Right lobe of liver (tissue), 6 donors: ENCODE data around the gene C17orf113. TPM values are rescaled to one million over a fixed set of nuclear protein-coding genes. Genes with fewer than 3 reads are reported as not detected.

Source experiments
- ATAC-seq, 4 donors: fragments of 200-7000 bp; cut with Tn5 transposase; one replicate each; pipeline ENCODE4 v1.9.1; 2020; ENCODE audit warnings: mild to moderate bottlenecking in 4 of 4, moderate library complexity in 4 of 4
- DNase-seq, 3 donors: peaks; one replicate each; pipeline ENCODE4 v3.0.0-alpha.2; 2020
- H3K27ac ChIP-seq, 3 donors: fragments of 200-600 bp; one replicate each; pipeline ENCODE4 v1.8.0; 2022
- H3K27me3 ChIP-seq, 2 donors: fragments of 200-600 bp; one replicate each; pipeline ENCODE4 v1.8.0; 2022
- H3K36me3 ChIP-seq, 4 donors: fragments of 200-600 bp; sonication (generic) in 1 of 4; one replicate each; pipeline versions ENCODE4 v1.5.1 to v1.8.0; 2017 to 2022; ENCODE audit warnings: control low read depth in 1 of 4
- H3K4me1 ChIP-seq, 4 donors: fragments of 200-600 bp; sonication (generic) in 1 of 4; one replicate each; pipeline versions ENCODE4 v1.5.1 to v1.8.0; 2017 to 2022; ENCODE audit warnings: control low read depth in 1 of 4
- H3K4me3 ChIP-seq, 3 donors: fragments of 200-600 bp; one replicate each; pipeline ENCODE4 v1.8.0; 2022
- H3K9me3 ChIP-seq, 4 donors: fragments of 200-600 bp; sonication (generic) in 1 of 4; one replicate each; pipeline versions ENCODE4 v1.5.1 to v1.8.0; 2017 to 2022; ENCODE audit warnings: control low read depth in 1 of 4
- POLR2A ChIP-seq: fragments of 450-650 bp; IDR thresholded peaks from one replicate; pipeline ENCODE4 v1.6.1; 2017; ENCODE audit warnings: antibody characterized with exemption, mild to moderate bottlenecking
- WGBS: methylation state at CpG from one replicate; pipeline ENCODE4 v1.1.6; 2018; ENCODE audit warnings: low coverage, low lambda C conversion rate; ENCODE audit not compliant: insufficient coverage; ENCODE audit errors: missing lambda C conversion rate; 5-methylcytosine and 5-hydroxymethylcytosine counted together
- intact Hi-C, 2 donors: fragments of 100-400 bp; cut with DNase I; formaldehyde crosslinking; loops; one replicate each; pipeline versions ENCODE4 v1.11.2 to v1.14.1; 2022
- total RNA-seq, 6 experiments: library from RNA; depleted of rRNA in 2 of 6; stranded (reverse); fragments of >200 nt in 2 of 6; fragmentation: NEBNext Ultra II Directional in 3 of 6; extraction: Animal tissue kit (Norgen Biotek cat#: 25700) in 3 of 6; gene quantifications; one replicate each; pipeline versions ENCODE4 v1.1.0 to v1.2.4, GENCODE V29; 2016 to 2023
- TF ChIP-seq, protein P1 (sequence below), 4 donors: fragments of 200-600 bp in 3 of 4; fragments of 450-650 bp in 1 of 4; IDR thresholded peaks; one replicate each; pipeline versions ENCODE4 v1.5.1 to v1.8.0; 2016 to 2022; ENCODE audit warnings: antibody characterized with exemption in 4 of 4, mild to moderate bottlenecking in 2 of 4
- donor health status: DM: no; HTN: yes; CAD: no.
- donor health status: DM: no; HTN: no; CAD: no.
- donor health status: DM: no; HTN: no; CAD: no.
- donor health status: DM: no; HTN: yes; CAD: no.
- donor health status: DM: no; HTN: yes; CAD: no.

Gene C17orf113
- total RNA-seq, 6 experiments from 2014 or later, result 0.06 to 0.42 (median 0.12) TPM

DNA sequence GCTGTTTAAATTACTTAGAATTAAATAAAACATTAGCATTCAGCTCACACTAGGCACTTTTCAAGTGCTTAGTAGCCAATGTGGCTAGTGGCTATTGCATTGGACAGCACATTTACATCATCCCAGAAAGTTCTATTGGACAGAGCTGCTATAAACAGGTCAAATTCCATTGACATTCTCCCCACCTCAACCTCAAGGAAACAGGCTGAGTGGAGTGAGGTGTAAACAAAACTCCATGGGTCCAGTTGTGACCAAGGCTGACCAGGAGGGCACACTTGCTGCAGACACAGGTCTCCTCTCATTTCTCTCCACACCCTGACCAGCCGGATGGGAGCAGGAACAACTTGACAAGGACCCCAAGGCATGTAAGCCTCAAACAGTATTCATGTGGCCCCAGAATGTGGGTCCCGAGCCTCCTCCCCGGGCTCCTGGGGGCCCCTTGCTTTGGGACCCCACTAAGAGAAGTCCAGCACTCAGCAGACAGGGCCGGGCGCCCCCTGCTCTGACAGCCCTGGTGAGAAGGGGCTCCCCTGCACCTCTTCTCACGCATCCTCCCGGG, 488 bp downstream of the C17orf113 start:
- H3K36me3 ChIP-seq, result no peaks in the 10 kb centered on the region
- WGBS, result no CpG with 5 or more reads among the region's 7 CpGs
- peaks cover 0 to 3% (median 0%) of the 10 kb centered on the region in 4 donors for H3K4me1 ChIP-seq
- H3K27me3 ChIP-seq, result no peaks in the 10 kb centered on the region
- peak overlapping the region; percentile 58 to 65 (median 59) for H3K4me3 ChIP-seq
- H3K9me3 ChIP-seq, result no peaks in the 10 kb centered on the region
- no peak for DNase-seq
- no peak overlapping the region for H3K27ac ChIP-seq
- ATAC-seq, result peak; percentile 27 to 56 (median 40)
- TF ChIP-seq, protein P1, sequence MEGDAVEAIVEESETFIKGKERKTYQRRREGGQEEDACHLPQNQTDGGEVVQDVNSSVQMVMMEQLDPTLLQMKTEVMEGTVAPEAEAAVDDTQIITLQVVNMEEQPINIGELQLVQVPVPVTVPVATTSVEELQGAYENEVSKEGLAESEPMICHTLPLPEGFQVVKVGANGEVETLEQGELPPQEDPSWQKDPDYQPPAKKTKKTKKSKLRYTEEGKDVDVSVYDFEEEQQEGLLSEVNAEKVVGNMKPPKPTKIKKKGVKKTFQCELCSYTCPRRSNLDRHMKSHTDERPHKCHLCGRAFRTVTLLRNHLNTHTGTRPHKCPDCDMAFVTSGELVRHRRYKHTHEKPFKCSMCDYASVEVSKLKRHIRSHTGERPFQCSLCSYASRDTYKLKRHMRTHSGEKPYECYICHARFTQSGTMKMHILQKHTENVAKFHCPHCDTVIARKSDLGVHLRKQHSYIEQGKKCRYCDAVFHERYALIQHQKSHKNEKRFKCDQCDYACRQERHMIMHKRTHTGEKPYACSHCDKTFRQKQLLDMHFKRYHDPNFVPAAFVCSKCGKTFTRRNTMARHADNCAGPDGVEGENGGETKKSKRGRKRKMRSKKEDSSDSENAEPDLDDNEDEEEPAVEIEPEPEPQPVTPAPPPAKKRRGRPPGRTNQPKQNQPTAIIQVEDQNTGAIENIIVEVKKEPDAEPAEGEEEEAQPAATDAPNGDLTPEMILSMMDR (IDR thresholded peaks at IDR 0.05), result no peak
- no peak for TF ChIP-seq POLR2A
- intact Hi-C loops, result no loop called here

DNA sequence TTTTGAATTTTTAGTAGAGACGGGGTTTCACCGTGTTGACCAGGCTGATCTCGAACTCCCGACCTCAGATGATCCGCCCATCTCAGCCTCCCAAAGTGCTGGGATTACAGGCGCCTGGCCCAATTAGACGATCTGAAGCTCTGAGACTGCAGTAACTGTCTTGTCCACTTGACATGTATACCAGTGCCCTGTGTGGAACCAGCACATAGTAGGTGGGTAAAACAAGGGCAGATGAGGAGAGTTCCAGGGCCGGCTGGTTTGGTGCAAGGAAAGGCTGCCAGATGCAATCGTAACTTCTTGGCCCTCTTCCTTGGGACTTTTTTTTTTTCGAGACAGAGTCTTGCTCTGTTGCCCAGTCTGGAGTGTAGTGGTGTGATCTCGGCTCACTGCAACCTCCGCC, 3.1 kb downstream of the C17orf113 start:
- no peaks in the 10 kb centered on the region for H3K36me3 ChIP-seq
- no peaks in the 10 kb centered on the region for H3K27me3 ChIP-seq
- intact Hi-C loops, result no loop called here
- H3K9me3 ChIP-seq, result no peaks in the 10 kb centered on the region
- DNase-seq (no peak), ATAC-seq (no peak)
- no peak overlapping the region for H3K27ac ChIP-seq
- WGBS, result 80% methylated on average over 6 of the region's 12 CpGs
- peaks cover 0 to 3% (median 0%) of the 10 kb centered on the region in 4 donors for H3K4me1 ChIP-seq
- TF ChIP-seq, protein P1 (IDR thresholded peaks at IDR 0.05), result no peak
- TF ChIP-seq POLR2A, result no peak
- H3K4me3 ChIP-seq, result no peak overlapping the region

DNA sequence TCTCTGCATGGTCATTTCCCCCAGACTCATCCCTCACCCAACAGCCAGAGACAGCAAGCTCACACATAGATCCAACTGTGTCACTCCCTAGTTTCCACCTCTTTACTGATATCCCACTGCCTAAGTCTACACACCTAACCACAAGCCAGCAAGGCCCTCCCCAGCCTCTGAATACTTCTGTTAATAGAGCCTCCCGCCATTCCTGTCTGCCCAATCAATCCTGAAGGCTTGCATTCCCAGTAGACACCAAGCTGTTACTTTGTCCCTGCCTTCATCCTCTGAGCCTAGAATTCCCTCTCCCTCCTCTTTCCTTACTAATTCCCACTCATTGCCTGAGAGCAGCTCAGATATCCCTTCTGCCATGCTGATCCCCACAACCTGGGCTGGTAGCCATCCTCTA, 4.7 kb downstream of the C17orf113 start:
- no peak overlapping the region for H3K27ac ChIP-seq
- ATAC-seq, result no peak
- no peak for DNase-seq
- TF ChIP-seq, protein P1 (IDR thresholded peaks at IDR 0.05), result no peak
- TF ChIP-seq POLR2A, result no peak
- WGBS, result 88% methylated on average over 1 of the region's 1 CpG
- peaks cover 0 to 3% (median 0%) of the 10 kb centered on the region in 4 donors for H3K4me1 ChIP-seq
- intact Hi-C loops, result no loop called here
- no peaks in the 10 kb centered on the region for H3K9me3 ChIP-seq
- no peaks in the 10 kb centered on the region for H3K27me3 ChIP-seq
- H3K36me3 ChIP-seq, result no peaks in the 10 kb centered on the region
- no peak overlapping the region for H3K4me3 ChIP-seq

DNA sequence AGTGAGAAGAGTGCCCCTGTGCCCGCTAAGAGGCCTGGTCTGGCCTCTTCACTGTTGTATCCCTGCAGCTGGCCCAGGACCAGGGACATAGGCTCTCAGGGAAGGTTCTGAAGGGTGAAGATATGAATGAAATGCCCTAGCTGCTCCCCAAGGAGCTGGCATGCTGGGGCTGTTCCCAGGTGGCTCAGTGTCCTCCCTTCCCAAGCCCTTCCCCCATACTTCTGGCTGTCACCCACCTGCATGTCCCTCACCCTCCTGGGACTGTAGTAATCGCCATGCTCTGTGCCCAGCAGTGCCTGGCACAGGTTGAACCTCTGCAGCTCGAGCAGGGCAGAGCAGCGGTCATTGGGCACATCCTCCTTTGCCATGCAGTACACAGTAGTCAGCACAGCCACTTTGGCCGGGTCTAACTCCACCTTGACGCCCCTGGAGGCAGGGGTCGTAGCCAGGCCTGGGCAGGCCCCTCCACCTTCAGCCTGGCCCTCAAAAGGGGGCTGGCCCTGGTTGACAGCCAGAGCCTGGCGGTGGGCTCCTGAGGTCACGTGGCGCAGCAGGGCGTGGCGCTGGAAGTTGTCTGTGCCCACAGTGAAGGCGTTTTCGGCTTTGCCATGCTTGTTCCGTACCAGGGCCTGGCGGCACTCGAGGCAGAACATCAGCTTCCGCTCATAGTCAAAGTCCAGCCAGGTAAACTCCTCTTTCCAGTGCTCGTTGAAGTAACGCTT, 7.6 kb downstream of the C17orf113 start:
- no peak for DNase-seq
- Histone ChIP-seq H3K36me3 (no peaks in the 10 kb centered on the region), H3K4me3 (no peak overlapping the region), H3K27ac (no peak overlapping the region), H3K4me1 (no peaks in the 10 kb centered on the region), H3K27me3 (no peaks in the 10 kb centered on the region), H3K9me3 (no peaks in the 10 kb centered on the region)
- intact Hi-C loops, result no loop called here
- no peak for ATAC-seq
- TF ChIP-seq, protein P1 (IDR thresholded peaks at IDR 0.05), result no peak
- no peak for TF ChIP-seq POLR2A
- 86% methylated on average over 2 of the region's 20 CpGs for WGBS
